ENCODE results near the gene SLC43A3. TPM values are rescaled to one million over a fixed set of nuclear protein-coding genes. Genes with fewer than 3 reads are reported as not detected.
A peak's percentile ranks its signal among the peaks of the same experiment; 100 is the strongest.

The SLC43A3 gene
- total and polyA plus RNA-seq, 9 of the 15 experiments (the other 6 are each of a cell fraction or from before 2014, with no cell fraction given) = 63.7 to 281 (median 139) TPM

DNA sequence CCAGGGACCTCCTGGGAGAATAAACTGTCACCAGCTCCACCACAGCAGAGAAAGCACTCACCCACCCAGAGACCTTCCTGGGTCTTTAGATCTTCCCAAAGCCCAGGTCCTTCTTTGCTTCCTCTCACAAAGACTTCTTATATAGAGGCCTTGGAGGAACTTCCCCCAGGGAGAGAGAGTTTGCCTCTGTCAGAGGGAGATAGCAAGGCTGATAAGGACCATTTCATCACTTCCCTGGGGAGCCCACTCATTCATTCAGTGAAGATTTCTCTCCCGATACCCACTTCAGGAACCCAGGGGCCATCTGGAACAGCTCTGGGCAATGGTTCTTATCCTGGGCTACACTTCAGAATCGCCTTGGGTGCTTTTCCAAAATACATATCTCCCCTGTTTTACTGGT, 36.4 kb downstream of the SLC43A3 start, which contains the start of gene PRG2:
Gene PRG2, minus strand, starts transcription at position 116 of the 400 bp plus-strand sequence. CDS start 706 bp downstream, outside the sequence.
- no peaks in the 10 kb centered on the region for H4K20me1 ChIP-seq (replicated peaks; ENCODE audit: control insufficient read depth, insufficient read depth, low read length)
- DNase-seq (ENCODE audit: extremely low read depth in 1 of 4, low spot score in 3 of 4) (peak in 1 of 4 experiments; percentile 23), ATAC-seq (peak; percentile 6; the same call in 1 of the 3 replicates), FAIRE-seq (no peak)
- ChIA-PET POLR2A (interaction anchor here (1.6 kb wide), 1 partner anchor 9 kb away, joined by 4 read pairs; no protein-coding TSS in a partner anchor), CTCF (ENCODE audit: low intra/inter-chr PET ratio) (no interaction called here)
- H3K9me3 ChIP-seq (replicated peaks; ENCODE audit: control insufficient read depth, insufficient read depth, low read depth, low read length) = no peaks in the 10 kb centered on the region
- H3K27me3 ChIP-seq (ENCODE audit: control insufficient read depth in 2 of 2, insufficient read depth in 2 of 2, low read length in 2 of 2) = no peaks in the 10 kb centered on the region
- H2AFZ ChIP-seq (ENCODE audit: low read depth, low read length) = 0 out of 2 replicates have a peak within 1 kb of the TSS, but pooled peaks have one; percentile 33
- no peaks in the 10 kb centered on the region for H3K79me2 ChIP-seq (ENCODE audit: control insufficient read depth, insufficient read depth, low read length)
- no peaks in the 10 kb centered on the region for H3K9me1 ChIP-seq (ENCODE audit: control insufficient read depth, insufficient read depth, low read length)
- no peak within 1 kb of the TSS for H3K4me3 ChIP-seq
- WGBS (ENCODE audit: insufficient coverage, low coverage, missing lambda C conversion rate) = 0% methylated on average over 2 of the region's 2 CpGs
- no peak within 1 kb of the TSS for H3K27ac ChIP-seq (ENCODE audit: extremely low read depth, low read depth, low read length)
- peak within 1 kb of the TSS in 1 of 2 experiments; percentile 47; a peak in 1 of 4 replicates for H3K9ac ChIP-seq (ENCODE audit: insufficient read depth in 1 of 2, low read depth in 2 of 2, low read length in 2 of 2)
- peaks cover 33 to 65% of the 10 kb centered on the region in 2 experiments for H3K4me1 ChIP-seq (replicated peaks in 1 of 2; ENCODE audit: control insufficient read depth in 2 of 2, insufficient read depth in 2 of 2, low read length in 2 of 2)
- in situ Hi-C loops (cut with MboI) = no loop called here
- H3K4me2 ChIP-seq (ENCODE audit: insufficient read depth, low read length) = peak within 1 kb of the TSS; percentile 0; the same call in 1 of the 2 replicates
- H3K36me3 ChIP-seq (ENCODE audit: control insufficient read depth, insufficient read depth, low read length) = no peaks in the 10 kb centered on the region
- no TSS peak for BruUV-seq (replicated peaks)
- intact Hi-C loops (cut with micrococcal nuclease) = no loop called here
- TF ChIP-seq, protein P1, sequence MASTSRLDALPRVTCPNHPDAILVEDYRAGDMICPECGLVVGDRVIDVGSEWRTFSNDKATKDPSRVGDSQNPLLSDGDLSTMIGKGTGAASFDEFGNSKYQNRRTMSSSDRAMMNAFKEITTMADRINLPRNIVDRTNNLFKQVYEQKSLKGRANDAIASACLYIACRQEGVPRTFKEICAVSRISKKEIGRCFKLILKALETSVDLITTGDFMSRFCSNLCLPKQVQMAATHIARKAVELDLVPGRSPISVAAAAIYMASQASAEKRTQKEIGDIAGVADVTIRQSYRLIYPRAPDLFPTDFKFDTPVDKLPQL (IDR thresholded peaks at IDR 0.05; ENCODE audit: extremely low read depth, insufficient read length) = no peak
- TF ChIP-seq, protein P2, sequence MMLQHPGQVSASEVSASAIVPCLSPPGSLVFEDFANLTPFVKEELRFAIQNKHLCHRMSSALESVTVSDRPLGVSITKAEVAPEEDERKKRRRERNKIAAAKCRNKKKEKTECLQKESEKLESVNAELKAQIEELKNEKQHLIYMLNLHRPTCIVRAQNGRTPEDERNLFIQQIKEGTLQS (IDR thresholded peaks at IDR 0.05) = peak; percentile 47; the same call in 1 of the 2 replicates
- TF ChIP-seq, protein P2 (CRISPR knock-in tag; conservative IDR thresholded peaks at IDR 0.05) = no peak
- TF ChIP-seq ZNF24 (IDR thresholded peaks at IDR 0.05) (peak; percentile 89), BRCA1 (IDR thresholded peaks at IDR 0.05) (no peak), BRCA1 (CRISPR knock-in tag; IDR thresholded peaks at IDR 0.05) (no peak), BCL6 (CRISPR knock-in tag; IDR thresholded peaks at IDR 0.05) (no peak), KDM4B (IDR thresholded peaks at IDR 0.05; ENCODE audit: borderline replicate concordance in 2 of 2, low read depth in 1 of 2) (no peak), RCOR1 (IDR thresholded peaks at IDR 0.05; ENCODE audit: borderline replicate concordance in 1 of 2, low read depth in 2 of 2, low read length in 2 of 2) (peak in 1 of 2 experiments; percentile 88; a peak in 2 of 4 replicates), ZNF551 (CRISPR knock-in tag; IDR thresholded peaks at IDR 0.05) (no peak), SMARCA4 (IDR thresholded peaks at IDR 0.05) (peak; percentile 19; the same call in 1 of the 2 replicates), CSDE1 (IDR thresholded peaks at IDR 0.05) (no peak), YBX1 (IDR thresholded peaks at IDR 0.05) (no peak), ZNF785 (CRISPR knock-in tag; IDR thresholded peaks at IDR 0.05) (no peak), CTBP1 (IDR thresholded peaks at IDR 0.05; ENCODE audit: borderline replicate concordance) (peak; percentile 85), SPI1 (IDR thresholded peaks at IDR 0.05; ENCODE audit: borderline replicate concordance, low read depth, low read length) (peak; percentile 25; the same call in 1 of the 2 replicates), GABPB1 (CRISPR knock-in tag; IDR thresholded peaks at IDR 0.05) (no peak), SMARCE1 (IDR thresholded peaks at IDR 0.05) (0 out of 2 replicates have a peak, but pooled peaks have one; percentile 13), EP300 (IDR thresholded peaks at IDR 0.05; ENCODE audit: low read length) (peak; percentile 26; the same call in 1 of the 2 replicates), ZNF766 (CRISPR knock-in tag; conservative IDR thresholded peaks at IDR 0.05) (0 out of 2 replicates have a peak, but pooled peaks have one; percentile 30), SIX5 (IDR thresholded peaks at IDR 0.05; ENCODE audit: borderline replicate concordance in 1 of 2, insufficient read depth in 1 of 2, low read depth in 1 of 2, low read length in 2 of 2) (no peak), MYC (IDR thresholded peaks at IDR 0.05; ENCODE audit: low read depth, low read length) (no peak), MYC (CRISPR knock-in tag; IDR thresholded peaks at IDR 0.05; ENCODE audit: borderline replicate concordance, low read depth) (no peak)
- TF ChIP-seq, protein P3, sequence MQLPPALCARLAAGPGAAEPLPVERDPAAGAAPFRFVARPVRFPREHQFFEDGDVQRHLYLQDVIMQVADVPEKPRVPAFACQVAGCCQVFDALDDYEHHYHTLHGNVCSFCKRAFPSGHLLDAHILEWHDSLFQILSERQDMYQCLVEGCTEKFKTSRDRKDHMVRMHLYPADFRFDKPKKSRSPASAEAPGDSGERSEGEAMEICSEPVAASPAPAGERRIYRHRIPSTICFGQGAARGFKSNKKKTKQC (CRISPR knock-in tag; IDR thresholded peaks at IDR 0.05) = no peak

All from K562 (cell line).